ENCODE measurements around the gene VWDE. TPM values are rescaled to one million over a fixed set of nuclear protein-coding genes. Genes with fewer than 3 reads are reported as not detected.

Gene VWDE
- total RNA-seq, 1 donor from 2014 or later, result 0.53 TPM

- Histone ChIP-seq H3K4me1 (no peaks in the 10 kb centered on the region), H3K27me3 (ENCODE audit: low read depth) (no peaks in the 10 kb centered on the region), H3K27ac (no peak overlapping the region), H3K36me3 (no peaks in the 10 kb centered on the region), H3K4me3 (no peak overlapping the region), H3K9me3 (no peaks in the 10 kb centered on the region)
- DNase-seq (no peak), ATAC-seq (no peak)
- no peak for TF ChIP-seq CTCF (IDR thresholded peaks at IDR 0.05)
- intact Hi-C loops (cut with DNase I), result no loop called here
Observed at GRCh38 chr7:12350971-12351370, 52.7 kb downstream of the VWDE start.

GRCh38 chr7:12337095-12337494, 66.6 kb downstream of the VWDE start:
- no peaks in the 10 kb centered on the region for H3K4me1 ChIP-seq
- no peak overlapping the region for H3K4me3 ChIP-seq
- DNase-seq (no peak), ATAC-seq (no peak)
- intact Hi-C loops (cut with DNase I), result no loop called here
- H3K27me3 ChIP-seq (ENCODE audit: low read depth), result no peaks in the 10 kb centered on the region
- no peaks in the 10 kb centered on the region for H3K9me3 ChIP-seq
- no peaks in the 10 kb centered on the region for H3K36me3 ChIP-seq
- no peak overlapping the region for H3K27ac ChIP-seq
- TF ChIP-seq CTCF (IDR thresholded peaks at IDR 0.05), result no peak

GRCh38 chr7:12328888-12329770, 74.5 kb downstream of the VWDE start:
- no peak overlapping the region for H3K27ac ChIP-seq
- ATAC-seq, result no peak
- intact Hi-C loops (cut with DNase I), result no loop called here

GRCh38 chr7:12327922-12328321, 75.7 kb downstream of the VWDE start:
- ATAC-seq (no peak), DNase-seq (no peak)
- no peak for TF ChIP-seq CTCF (IDR thresholded peaks at IDR 0.05)
- Histone ChIP-seq H3K4me3 (no peak overlapping the region), H3K4me1 (no peaks in the 10 kb centered on the region), H3K36me3 (no peaks in the 10 kb centered on the region), H3K9me3 (no peaks in the 10 kb centered on the region), H3K27me3 (ENCODE audit: low read depth) (no peaks in the 10 kb centered on the region), H3K27ac (no peak overlapping the region)
- intact Hi-C loops (cut with DNase I), result no loop called here

More at GRCh38 chr7:12328888-12329770, 74.5 kb downstream of the VWDE start:
- Histone ChIP-seq H3K4me1 (no peaks in the 10 kb centered on the region), H3K27me3 (ENCODE audit: low read depth) (no peaks in the 10 kb centered on the region), H3K36me3 (no peaks in the 10 kb centered on the region), H3K4me3 (no peak overlapping the region), H3K9me3 (no peaks in the 10 kb centered on the region)
- TF ChIP-seq CTCF (IDR thresholded peaks at IDR 0.05), result no peak
- DNase-seq, result no peak

GRCh38 chr7:12325646-12326045, 78.0 kb downstream of the VWDE start:
- DNase-seq (no peak), ATAC-seq (no peak)
- TF ChIP-seq CTCF (IDR thresholded peaks at IDR 0.05), result no peak
- H3K4me1 ChIP-seq, result no peaks in the 10 kb centered on the region
- intact Hi-C loops (cut with DNase I), result no loop called here
- no peaks in the 10 kb centered on the region for H3K36me3 ChIP-seq
- H3K9me3 ChIP-seq, result no peaks in the 10 kb centered on the region
- H3K27ac ChIP-seq, result no peak overlapping the region
- no peak overlapping the region for H3K4me3 ChIP-seq
- H3K27me3 ChIP-seq (ENCODE audit: low read depth), result no peaks in the 10 kb centered on the region
